NB4 (cell line): ENCODE data around the gene GALNT17.
"Not testable (repeated sequence)": the region's sequence is repeated elsewhere in the genome, so short reads cannot be mapped to it uniquely, and the experiment has no call there.

Source experiments
- MYC ChIP-seq: IDR thresholded peaks from 2 replicates; pipeline ENCODE4 v1.6.1; 2011; ENCODE audit warnings: low read depth, low read length
- POLR2A ChIP-seq: IDR thresholded peaks from 2 replicates; pipeline ENCODE4 v1.6.1; 2011; ENCODE audit warnings: mild to moderate bottlenecking; ENCODE audit not compliant: insufficient read length; ENCODE audit errors: extremely low read depth

DNA sequence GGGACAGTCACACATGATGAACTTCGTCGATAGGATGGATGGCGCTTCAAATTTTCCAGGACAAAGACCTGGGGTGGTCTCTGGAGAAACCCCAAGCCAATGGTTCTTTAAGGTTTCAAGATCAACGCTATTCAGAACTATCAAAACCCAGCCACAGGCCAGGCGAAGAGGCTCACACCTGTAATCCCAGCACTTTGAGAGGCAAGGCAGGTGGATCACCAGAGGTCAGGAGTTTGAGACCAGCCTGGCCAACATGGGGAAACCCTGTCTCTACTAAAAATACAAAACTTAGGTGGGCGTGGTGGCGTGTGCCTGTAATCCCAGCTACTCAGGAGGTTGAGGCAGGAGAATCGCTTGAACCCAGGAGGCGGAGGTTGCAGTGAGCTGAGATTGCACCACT lies 511.1 kb downstream of the GALNT17 start:
- TF ChIP-seq MYC, POLR2A: not testable (repeated sequence)
